Neural cell (in vitro differentiated cells): ENCODE results near the gene SNX32. TPM values are rescaled to one million over a fixed set of nuclear protein-coding genes. Genes with fewer than 3 reads are reported as not detected.

ENCODE experiments used
- H2AFZ ChIP-seq: fragments of 200-600, 300-800 bp; sonication (generic), shearing (Covaris generic); 2 replicates; pipeline ENCODE4 v1.6.0; 2014; ENCODE audit warnings: low read depth, mild to moderate bottlenecking, antibody characterized with exemption, low read length, moderate library complexity
- H3F3A ChIP-seq: fragments of 200-600 bp; shearing (Covaris generic); 2 replicates; pipeline ENCODE4 v1.6.1; 2016; ENCODE audit warnings: mild to moderate bottlenecking, moderate library complexity, mixed read lengths, antibody characterized with exemption, low read length; ENCODE audit not compliant: insufficient read depth, poor library complexity, severe bottlenecking
- H3K27ac ChIP-seq: fragments of 200-600, 300-800 bp; sonication (generic), shearing (Covaris generic); 2 replicates; pipeline ENCODE4 v1.5.1; 2014; ENCODE audit warnings: mild to moderate bottlenecking, low read length, moderate library complexity
- H3K27me3 ChIP-seq: fragments of 300-800, 200-600 bp; sonication (generic), shearing (Covaris generic); 2 replicates; pipeline ENCODE4 v1.6.0; 2014; ENCODE audit warnings: mild to moderate bottlenecking, low read depth, low read length, moderate library complexity; ENCODE audit not compliant: insufficient read depth
- H3K36me3 ChIP-seq: fragments of 300-800, 200-600 bp; sonication (generic), shearing (Covaris generic); 2 replicates; pipeline ENCODE4 v1.5.1; 2014; ENCODE audit warnings: mild to moderate bottlenecking, antibody characterized with exemption, low read length, moderate library complexity; ENCODE audit not compliant: insufficient read depth
- H3K4me2 ChIP-seq: fragments of 300-800, 200-600 bp; sonication (generic), shearing (Covaris generic); 2 replicates; pipeline ENCODE4 v1.6.0; 2014; ENCODE audit warnings: mild to moderate bottlenecking, low read length
- H3K4me3 ChIP-seq: fragments of 300-800, 200-600 bp; sonication (generic), shearing (Covaris generic); 2 replicates; pipeline ENCODE4 v1.5.1; 2014; ENCODE audit warnings: mild to moderate bottlenecking, low read length, moderate library complexity
- H3K79me2 ChIP-seq: fragments of 200-600 bp; shearing (Covaris generic); replicated peaks from 2 replicates; pipeline ENCODE4 v1.6.0; 2014; ENCODE audit warnings: mild to moderate bottlenecking, low read length, moderate library complexity; ENCODE audit not compliant: insufficient read depth
- H3K9ac ChIP-seq: fragments of 300-800, 200-600 bp; sonication (generic), shearing (Covaris generic); 2 replicates; pipeline ENCODE4 v1.6.1; 2016; ENCODE audit warnings: mild to moderate bottlenecking, low read length, mixed read lengths
- H3K9me2 ChIP-seq: fragments of 200-600 bp; shearing (Covaris generic); 2 replicates; pipeline ENCODE4 v1.6.1; 2016; ENCODE audit warnings: mild to moderate bottlenecking, low read length, mixed read lengths; ENCODE audit not compliant: insufficient read depth
- H3K9me3 ChIP-seq: fragments of 200-600, 300-800 bp; sonication (generic), shearing (Covaris generic); 2 replicates; pipeline ENCODE4 v1.6.1; 2016; ENCODE audit warnings: mild to moderate bottlenecking, mixed run types, low read length, moderate library complexity, mixed read lengths
- H4K20me1 ChIP-seq: fragments of 200-600 bp; shearing (Covaris generic); 2 replicates; pipeline ENCODE4 v1.6.1; 2016; ENCODE audit warnings: mild to moderate bottlenecking, mixed run types; ENCODE audit not compliant: insufficient read depth
- CTCF ChIP-seq: fragments of 450-650 bp; IDR thresholded peaks from 2 replicates; pipeline ENCODE4 v1.5.1; 2014; ENCODE audit warnings: antibody characterized with exemption, mild to moderate bottlenecking, moderate library complexity; ENCODE audit not compliant: poor library complexity, severe bottlenecking
- EP300 ChIP-seq: fragments of 450-650 bp; conservative IDR thresholded peaks from 2 replicates; pipeline ENCODE4 v1.6.1; 2014; ENCODE audit warnings: antibody characterized with exemption, mild to moderate bottlenecking, moderate library complexity; ENCODE audit not compliant: poor library complexity, severe bottlenecking
- EZH2 ChIP-seq: fragments of 200-600, 300-800 bp; shearing (Covaris generic), sonication (generic); IDR thresholded peaks from 2 replicates; pipeline ENCODE4 v1.6.1; 2014; ENCODE audit warnings: antibody characterized with exemption, low read length, borderline replicate concordance, mild to moderate bottlenecking; ENCODE audit not compliant: insufficient read depth, poor library complexity, severe bottlenecking
- MXI1 ChIP-seq: fragments of 450-650 bp; conservative IDR thresholded peaks from 2 replicates; pipeline ENCODE4 v1.6.1; 2014; ENCODE audit warnings: antibody characterized with exemption, mild to moderate bottlenecking; ENCODE audit not compliant: poor library complexity, severe bottlenecking
- POLR2AphosphoS5 ChIP-seq: IDR thresholded peaks from 2 replicates; pipeline ENCODE4 v1.6.1; 2012
- RAD21 ChIP-seq: fragments of 450-650 bp; conservative IDR thresholded peaks from 2 replicates; pipeline ENCODE4 v1.6.1; 2014; ENCODE audit warnings: antibody characterized with exemption, mild to moderate bottlenecking, moderate library complexity
- REST ChIP-seq: IDR thresholded peaks from 2 replicates; pipeline ENCODE4 v1.6.1; 2012; ENCODE audit warnings: borderline replicate concordance
- SMC3 ChIP-seq: fragments of 450-650 bp; conservative IDR thresholded peaks from 2 replicates; pipeline ENCODE4 v1.6.1; 2014; ENCODE audit warnings: antibody characterized with exemption, mild to moderate bottlenecking, moderate library complexity; ENCODE audit not compliant: poor library complexity
- TAF1 ChIP-seq: IDR thresholded peaks from 2 replicates; pipeline ENCODE4 v1.6.1; 2012; ENCODE audit warnings: low read depth
- polyA plus RNA-seq: library from polyadenylated mRNA; depleted of rRNA; stranded (reverse); fragments of >200 nt; gene quantifications from 2 replicates; pipeline ENCODE4 v1.2.3, GENCODE V29; 2014

The SNX32 gene
- polyA plus RNA-seq, 1 donor from 2014 or later, result 16.0 TPM

- no peak overlapping the region for H3K4me3 ChIP-seq
- no peak for TF ChIP-seq TAF1
- no peak for TF ChIP-seq REST
- no peak for TF ChIP-seq CTCF
- no peak for TF ChIP-seq SMC3
- TF ChIP-seq MXI1, result no peak
- no peak for TF ChIP-seq POLR2AphosphoS5
- TF ChIP-seq EP300, result no peak
- TF ChIP-seq EZH2, result no peak
- TF ChIP-seq RAD21, result no peak
- no peaks in the 10 kb centered on the region for H3K9me3 ChIP-seq
- no peak overlapping the region for H3K9ac ChIP-seq
- no peaks in the 10 kb centered on the region for H3F3A ChIP-seq
- no peaks in the 10 kb centered on the region for H3K9me2 ChIP-seq
- no peak overlapping the region for H3K27ac ChIP-seq
- H3K27me3 ChIP-seq, result no peaks in the 10 kb centered on the region
- H3K4me2 ChIP-seq, result no peak overlapping the region
- H3K36me3 ChIP-seq, result no peaks in the 10 kb centered on the region
- H4K20me1 ChIP-seq, result no peaks in the 10 kb centered on the region
- H2AFZ ChIP-seq, result no peak overlapping the region
- peaks cover 15% of the 10 kb centered on the region for H3K79me2 ChIP-seq
These were observed 30.3 kb downstream of the SNX32 start for GRCh38 chr11:65863889-65864705.

GRCh38 chr11:65864706-65865471, 31.1 kb downstream of the SNX32 start:
- Histone ChIP-seq H2AFZ (no peak overlapping the region), H3K4me2 (no peak overlapping the region), H3K9me2 (no peaks in the 10 kb centered on the region), H3K27ac (no peak overlapping the region), H3K4me3 (no peak overlapping the region), H3F3A (no peaks in the 10 kb centered on the region), H3K36me3 (no peaks in the 10 kb centered on the region), H3K9me3 (no peaks in the 10 kb centered on the region), H4K20me1 (no peaks in the 10 kb centered on the region), H3K9ac (no peak overlapping the region), H3K79me2 (peaks cover 15% of the 10 kb centered on the region), H3K27me3 (no peaks in the 10 kb centered on the region)
- TF ChIP-seq RAD21 (no peak), REST (no peak), CTCF (no peak), MXI1 (no peak), EZH2 (no peak), EP300 (no peak), TAF1 (no peak), POLR2AphosphoS5 (no peak), SMC3 (no peak)
